Placental pericyte (primary cell): ENCODE measurements around the gene INPP4B. TPM values are rescaled to one million over a fixed set of nuclear protein-coding genes. Genes with fewer than 3 reads are reported as not detected.

Experiments
- total RNA-seq: library from RNA; depleted of rRNA; stranded (reverse); fragments of >200 nt; gene quantifications from 2 replicates; pipeline ENCODE4 v1.2.3, GENCODE V29; 2012

The INPP4B gene
- total RNA-seq: 2.8 and 35.8 TPM in 2 replicates

GRCh38 chr4:142846108-142846728 lies at the start of gene INPP4B:
TSS of gene INPP4B (minus strand) at chr4:142846301.

